Measurements from ENCODE around the gene STAT2. TPM values are rescaled to one million over a fixed set of nuclear protein-coding genes. Genes with fewer than 3 reads are reported as not detected.
"Not testable (repeated sequence)": the region's sequence is repeated elsewhere in the genome, so short reads cannot be mapped to it uniquely, and the experiment has no call there.

Gene STAT2
- total RNA-seq, 2 experiments from 2014 or later, result 263 to 275 TPM

DNA sequence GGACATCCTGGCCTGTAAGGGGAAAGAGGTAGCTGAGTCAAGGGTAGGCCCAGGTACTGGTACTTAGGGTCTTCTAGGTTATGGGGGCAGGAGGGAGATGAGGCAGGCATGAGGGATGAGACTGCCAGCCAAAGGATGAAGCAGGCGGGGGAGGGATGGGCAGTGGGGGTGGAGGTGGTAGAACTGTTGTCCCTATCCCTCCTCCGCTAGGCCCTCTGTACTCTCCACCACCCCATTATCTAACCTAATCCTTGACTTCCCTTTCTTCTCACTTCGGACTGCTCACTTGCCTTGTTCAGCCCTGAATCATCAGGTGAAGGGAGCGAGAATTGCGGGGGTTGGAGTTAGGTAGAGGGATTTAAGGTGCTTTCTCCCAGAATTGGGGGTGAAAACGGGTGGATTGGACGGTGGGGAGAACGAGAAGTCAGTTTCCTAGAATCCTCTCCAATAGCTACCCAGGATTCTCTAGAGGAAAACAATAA lies 26.7 kb downstream of the STAT2 start:
- peaks cover 26% of the 10 kb centered on the region for H3K4me1 Mint-ChIP-seq
- ATAC-seq (ENCODE audit: low read depth) (peak; percentile 2), DNase-seq (no peak)
- POLR2A ChIA-PET, result interaction anchor here (0.6 to 5.0 kb wide), 8 partner anchors 10 to 132 kb away, joined by 3 to 40 read pairs (median 4); partner anchors contain the start of genes CNPY2, CS and STAT2
- H3K36me3 Mint-ChIP-seq, result peaks cover 5% of the 10 kb centered on the region
- peak overlapping the region; percentile 92 for H3K4me3 Mint-ChIP-seq
- H3K9me3 Mint-ChIP-seq, result no peaks in the 10 kb centered on the region
- peak overlapping the region; percentile 94 for H3K27ac Mint-ChIP-seq
- no peaks in the 10 kb centered on the region for H3K27me3 Mint-ChIP-seq

DNA sequence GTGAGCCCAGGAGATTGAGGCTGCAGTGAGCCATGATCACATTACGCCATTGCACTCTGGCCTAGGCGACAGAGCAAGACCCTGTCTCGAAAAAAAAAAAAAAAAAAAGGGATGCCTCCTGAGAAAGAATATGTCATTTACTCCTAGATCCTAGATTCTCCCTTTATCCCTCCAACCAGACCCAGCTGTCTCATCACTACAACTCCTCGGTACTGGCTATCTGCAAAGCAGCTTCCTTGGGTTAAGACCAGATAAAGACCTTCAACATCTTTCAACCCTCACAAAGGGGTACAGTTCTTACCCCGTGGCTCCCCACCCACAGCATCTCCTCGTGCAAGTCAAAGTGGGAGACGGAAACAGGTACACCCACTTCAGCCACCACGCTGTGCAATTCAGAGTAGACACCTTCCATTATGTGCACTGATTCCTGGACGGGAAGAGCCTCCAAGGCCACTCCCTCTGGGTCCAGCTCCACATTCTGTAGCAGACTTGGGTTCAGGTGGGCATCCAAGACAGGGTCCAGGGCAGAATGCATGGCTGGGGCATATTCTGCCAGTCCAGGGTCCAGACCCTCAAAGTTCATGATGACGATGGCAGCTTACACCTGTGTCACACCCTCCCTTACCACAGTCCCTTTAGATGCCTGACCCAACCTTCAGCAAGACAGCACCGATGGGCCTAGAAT lies 27.3 kb downstream of the STAT2 start:
- Mint-ChIP-seq H3K9me3 (no peaks in the 10 kb centered on the region), H3K27ac (peak overlapping the region; percentile 94), H3K4me3 (peak overlapping the region; percentile 92), H3K4me1 (peaks cover 23% of the 10 kb centered on the region), H3K36me3 (peaks cover 5% of the 10 kb centered on the region), H3K27me3 (no peaks in the 10 kb centered on the region)
- POLR2A ChIA-PET, result interaction anchor here (0.8 to 5.0 kb wide), 8 partner anchors 11 to 33 kb away, joined by 3 to 40 read pairs (median 8); partner anchors contain the start of genes CNPY2, CS and STAT2
- ATAC-seq (ENCODE audit: low read depth), result no peak
- DNase-seq, result no peak

DNA sequence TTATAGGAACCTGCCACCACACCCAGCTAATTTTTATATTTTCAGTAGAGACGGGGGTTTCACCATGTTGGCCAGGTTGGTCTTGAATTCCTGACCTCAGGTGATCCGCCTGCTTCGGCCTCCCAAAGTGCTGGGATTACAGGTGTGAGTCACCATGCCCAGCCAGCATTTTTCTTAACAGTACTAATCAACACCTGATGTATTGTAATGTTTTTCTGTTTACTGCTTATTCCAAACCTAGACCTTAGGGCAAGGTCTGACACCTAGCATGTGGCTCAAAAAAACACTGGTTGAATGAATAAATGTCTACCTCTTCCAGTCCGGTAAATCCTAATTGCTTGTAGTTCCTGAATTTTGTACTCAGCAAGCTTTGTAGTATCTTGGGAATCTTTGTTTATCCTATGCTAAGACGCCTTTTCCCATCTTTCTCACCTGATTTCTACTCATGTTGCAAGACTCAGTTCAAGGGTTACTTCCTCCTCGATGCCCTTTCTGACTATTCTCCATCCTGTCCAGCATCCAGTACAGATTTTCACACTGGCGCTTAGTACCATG lies 28.9 kb downstream of the STAT2 start:
- peaks cover 16% of the 10 kb centered on the region for H3K4me1 Mint-ChIP-seq
- POLR2A ChIA-PET, result interaction anchor here (2.1 kb wide), 1 partner anchor 29 kb away, joined by 4 read pairs; the partner anchor contains the start of gene STAT2
- H3K27ac Mint-ChIP-seq, result peak overlapping the region; percentile 17
- DNase-seq, result no peak
- no peak for ATAC-seq (ENCODE audit: low read depth)
- no peaks in the 10 kb centered on the region for H3K9me3 Mint-ChIP-seq
- no peaks in the 10 kb centered on the region for H3K27me3 Mint-ChIP-seq
- H3K4me3 Mint-ChIP-seq, result no peak overlapping the region
- H3K36me3 Mint-ChIP-seq, result peaks cover 9% of the 10 kb centered on the region

DNA sequence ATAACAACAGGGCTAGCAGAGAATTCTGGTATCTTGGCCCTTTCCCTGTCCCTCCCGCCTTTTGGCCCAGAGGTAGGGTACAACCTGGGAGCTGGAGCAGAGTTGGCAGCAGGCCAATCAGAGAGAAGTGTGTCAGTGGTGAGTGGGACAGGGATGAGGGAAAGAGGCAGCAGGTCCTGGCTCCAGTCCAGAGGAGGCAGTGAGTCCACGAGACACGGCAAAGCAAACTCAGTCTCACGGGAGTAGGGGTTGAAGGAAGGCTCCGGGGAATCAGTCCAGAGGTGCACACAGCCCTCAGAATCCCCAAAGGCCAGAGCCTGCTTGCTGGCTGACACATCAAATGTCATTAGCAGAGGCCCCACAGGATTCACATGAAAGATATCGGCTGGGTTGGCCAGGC lies 33.4 kb downstream of the STAT2 start:
- POLR2A ChIA-PET, result no interaction called here
- Mint-ChIP-seq H3K36me3 (peaks cover 17% of the 10 kb centered on the region), H3K4me3 (no peak overlapping the region), H3K4me1 (peaks cover 12% of the 10 kb centered on the region), H3K9me3 (no peaks in the 10 kb centered on the region), H3K27ac (no peak overlapping the region), H3K27me3 (no peaks in the 10 kb centered on the region)
- DNase-seq, result no peak
- ATAC-seq (ENCODE audit: low read depth), result no peak

DNA sequence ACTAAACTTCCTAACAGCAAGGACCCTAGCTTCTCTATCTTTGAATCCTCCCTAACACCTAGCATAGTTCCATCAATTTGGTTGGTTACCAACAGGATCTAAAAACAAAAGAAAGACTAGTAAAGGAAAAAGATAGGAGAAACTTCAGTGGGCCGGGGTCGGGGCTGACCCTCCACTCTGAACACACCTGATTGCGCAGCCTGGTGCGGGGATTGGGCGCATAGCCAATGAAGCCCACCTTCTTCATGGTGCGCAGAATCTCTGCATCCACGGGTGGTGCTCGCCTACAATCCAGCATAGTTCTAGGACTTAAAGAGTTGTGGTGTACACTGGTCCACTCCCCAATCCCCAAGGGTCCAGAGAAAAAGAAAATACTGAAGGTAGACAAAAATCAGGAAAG lies 33.8 kb downstream of the STAT2 start:
- Mint-ChIP-seq H3K27ac (no peak overlapping the region), H3K27me3 (no peaks in the 10 kb centered on the region), H3K4me3 (no peak overlapping the region), H3K4me1 (peaks cover 10% of the 10 kb centered on the region), H3K9me3 (no peaks in the 10 kb centered on the region), H3K36me3 (peaks cover 15% of the 10 kb centered on the region)
- DNase-seq (no peak), ATAC-seq (ENCODE audit: low read depth) (no peak)
- POLR2A ChIA-PET, result interaction anchor here (0.6 to 0.8 kb wide), 2 partner anchors 10 to 1968 kb away, joined by 3 read pairs; partner anchors contain the start of gene CNPY2

DNA sequence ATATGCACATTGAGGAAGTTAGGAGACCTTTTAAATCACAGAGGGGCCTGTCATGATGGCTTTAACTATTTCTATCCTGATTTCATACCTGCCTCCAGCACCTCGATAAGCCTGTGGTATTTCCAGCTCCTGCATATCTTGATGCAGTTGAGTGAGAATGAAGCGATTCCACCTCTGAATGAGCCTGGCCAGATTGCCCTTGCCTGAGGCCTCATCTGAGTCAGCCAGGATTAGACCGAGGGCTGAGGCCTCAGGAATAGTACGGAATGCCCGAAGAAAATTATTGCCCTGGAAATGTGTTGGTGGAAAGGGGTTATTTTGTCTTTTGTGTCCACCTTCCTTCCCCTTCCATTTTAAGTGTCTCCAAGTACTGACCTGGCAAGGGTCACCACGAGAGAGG lies 35.7 kb downstream of the STAT2 start:
- H3K4me3 Mint-ChIP-seq, result no peak overlapping the region
- H3K4me1 Mint-ChIP-seq, result peaks cover 10% of the 10 kb centered on the region
- H3K27me3 Mint-ChIP-seq, result no peaks in the 10 kb centered on the region
- no peaks in the 10 kb centered on the region for H3K9me3 Mint-ChIP-seq
- peaks cover 21% of the 10 kb centered on the region for H3K36me3 Mint-ChIP-seq
- no peak overlapping the region for H3K27ac Mint-ChIP-seq
- POLR2A ChIA-PET, result interaction anchor here (0.9 to 1.3 kb wide), 2 partner anchors 15 to 36 kb away, joined by 3 read pairs; partner anchors contain the start of genes IL23A and STAT2
- DNase-seq, result no peak
- ATAC-seq (ENCODE audit: low read depth), result no peak

DNA sequence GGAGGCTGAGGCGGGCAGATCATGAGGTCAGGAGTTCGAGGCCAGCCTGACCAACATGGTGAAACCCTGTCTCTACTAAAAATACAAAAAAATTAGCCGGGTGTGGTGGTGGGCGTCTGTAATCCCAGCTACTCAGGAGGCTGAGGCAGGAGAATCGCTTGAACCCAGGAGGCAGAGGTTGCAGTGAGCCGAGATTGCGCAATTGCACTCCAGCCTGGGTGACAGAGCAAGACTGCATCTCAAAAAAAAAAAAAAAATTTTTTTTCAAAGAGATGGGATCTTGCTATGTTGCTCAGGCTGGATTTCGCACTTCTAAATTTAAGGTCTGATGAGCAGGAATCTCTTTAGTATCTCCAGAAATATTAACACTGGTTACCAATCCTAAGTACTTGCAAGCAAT lies 38.3 kb downstream of the STAT2 start:
- H3K36me3 Mint-ChIP-seq, result peaks cover 20% of the 10 kb centered on the region
- POLR2A ChIA-PET, result interaction anchor here (0.7 to 1.5 kb wide), 4 partner anchors 11 to 317 kb away, joined by 3 to 4 read pairs (median 4); partner anchors contain the start of gene COQ10A
- not testable (repeated sequence) for DNase-seq; H3K9me3 Mint-ChIP-seq; ATAC-seq (ENCODE audit: low read depth); H3K27ac Mint-ChIP-seq; H3K4me3 Mint-ChIP-seq; H3K27me3 Mint-ChIP-seq; H3K4me1 Mint-ChIP-seq

DNA sequence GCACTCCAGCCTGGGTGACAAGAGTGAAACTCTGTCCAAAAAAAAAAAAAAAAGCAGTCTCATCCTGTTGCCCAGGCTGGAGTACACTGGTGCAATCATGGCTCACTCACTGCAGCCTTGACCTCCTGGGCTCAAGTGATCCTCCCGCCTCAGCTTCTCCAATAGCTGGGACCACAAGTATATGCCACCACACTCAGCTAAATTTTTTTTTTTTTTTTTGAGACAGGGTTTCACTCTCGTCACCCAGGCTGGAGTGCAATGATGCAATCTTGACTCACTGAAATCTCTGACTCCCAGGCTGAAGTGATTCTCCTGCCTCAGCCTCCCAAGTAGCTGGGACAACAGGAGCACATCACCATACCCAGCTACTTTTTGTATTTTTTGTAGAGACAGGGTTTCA lies 38.9 kb downstream of the STAT2 start:
- peaks cover 20% of the 10 kb centered on the region for H3K36me3 Mint-ChIP-seq
- H3K9me3 Mint-ChIP-seq, result no peaks in the 10 kb centered on the region
- ATAC-seq (ENCODE audit: low read depth) (no peak), DNase-seq (no peak)
- H3K27ac Mint-ChIP-seq, result no peak overlapping the region
- H3K4me3 Mint-ChIP-seq, result no peak overlapping the region
- POLR2A ChIA-PET, result interaction anchor here (0.7 to 1.5 kb wide), 7 partner anchors 12 to 317 kb away, joined by 3 to 6 read pairs (median 4); partner anchors contain the start of genes COQ10A and STAT2
- peaks cover 9% of the 10 kb centered on the region for H3K4me1 Mint-ChIP-seq
- no peaks in the 10 kb centered on the region for H3K27me3 Mint-ChIP-seq

DNA sequence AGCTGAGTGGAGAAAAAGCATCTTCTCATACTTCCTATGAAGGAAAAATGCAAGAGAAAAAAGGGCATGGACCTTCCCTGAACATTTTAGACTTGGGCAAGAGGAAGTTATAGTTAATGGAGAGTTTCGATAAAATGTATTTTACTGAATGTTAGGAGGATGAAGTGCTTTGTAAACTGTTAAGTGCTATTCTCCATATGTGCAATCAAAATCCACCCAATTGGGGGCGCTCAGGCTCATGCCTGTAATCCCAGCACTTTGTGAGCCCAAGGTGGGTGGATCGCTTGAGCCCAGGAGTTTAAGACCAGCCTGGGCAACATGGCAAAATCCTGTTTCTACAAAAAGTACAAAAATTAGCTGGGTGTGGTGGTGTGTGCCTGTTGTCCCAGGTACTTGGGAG lies 42.2 kb downstream of the STAT2 start:
- peaks cover 13% of the 10 kb centered on the region for H3K36me3 Mint-ChIP-seq
- ATAC-seq (ENCODE audit: low read depth) (no peak), DNase-seq (no peak)
- H3K4me3 Mint-ChIP-seq, result no peak overlapping the region
- POLR2A ChIA-PET, result interaction anchor here (4.0 kb wide), 1 partner anchor 42 kb away, joined by 52 read pairs; the partner anchor contains the start of gene STAT2
- H3K27ac Mint-ChIP-seq, result no peak overlapping the region
- H3K27me3 Mint-ChIP-seq, result no peaks in the 10 kb centered on the region
- peaks cover 9% of the 10 kb centered on the region for H3K4me1 Mint-ChIP-seq
- H3K9me3 Mint-ChIP-seq, result no peaks in the 10 kb centered on the region

DNA sequence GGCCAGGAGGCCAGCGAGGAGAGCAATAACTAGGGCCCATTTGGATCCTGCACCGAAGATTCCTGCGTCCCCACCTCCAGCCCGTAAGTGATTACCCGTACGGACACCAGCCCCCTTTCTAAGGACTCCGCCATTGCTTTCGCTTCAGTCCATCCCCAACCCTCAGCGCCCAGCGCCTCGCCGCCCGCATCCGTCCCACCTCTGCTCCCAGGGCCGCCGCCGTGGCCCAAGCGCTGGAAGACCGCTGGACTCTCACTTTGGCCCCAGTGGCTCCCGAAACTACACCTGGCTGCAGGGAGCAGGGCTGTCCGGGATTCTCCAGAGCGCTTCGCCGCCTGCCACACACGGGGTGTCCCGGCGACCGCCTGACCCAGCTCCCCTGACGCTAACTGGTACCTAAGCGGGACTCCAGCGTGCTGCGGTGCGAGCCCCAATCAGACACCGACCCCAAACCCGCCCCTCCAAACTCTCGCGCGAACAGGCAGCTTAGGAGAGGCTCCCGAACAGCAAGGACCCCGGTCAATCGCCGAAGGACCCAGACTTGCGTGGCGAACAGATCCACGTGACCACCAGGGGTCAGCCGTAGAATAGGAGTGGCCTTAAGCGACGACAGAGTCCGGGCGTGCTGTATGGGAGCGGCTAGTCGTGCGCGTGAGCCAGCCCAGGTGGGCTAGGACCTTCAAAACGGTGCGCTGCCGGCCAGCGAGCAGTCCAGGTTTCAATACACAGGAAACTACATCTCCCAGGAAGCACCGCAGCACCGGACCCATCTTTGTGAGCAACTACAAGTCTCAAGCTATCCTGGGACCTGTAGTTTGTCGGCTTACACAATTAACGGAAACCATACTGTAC lies 44.1 kb downstream of the STAT2 start, which contains the start of gene CNPY2:
Gene CNPY2 (minus strand): TSS at position 367 of the 852 bp plus-strand sequence. CDS start 771 bp downstream, outside the sequence.
- Mint-ChIP-seq H3K27ac (peak within 1 kb of the TSS; percentile 97), H3K4me1 (peaks cover 9% of the 10 kb centered on the region), H3K4me3 (peak within 1 kb of the TSS; percentile 97), H3K9me3 (no peaks in the 10 kb centered on the region), H3K36me3 (peaks cover 13% of the 10 kb centered on the region), H3K27me3 (no peaks in the 10 kb centered on the region)
- peak; percentile 91 for DNase-seq
- POLR2A ChIA-PET, result interaction anchor here (0.6 to 4.0 kb wide), 29 partner anchors 10 to 1429 kb away, joined by 3 to 52 read pairs (median 3); partner anchors contain the start of genes IL23A, MYL6, PAN2 and RNF41
- ATAC-seq (ENCODE audit: low read depth), result peak; percentile 93

DNA sequence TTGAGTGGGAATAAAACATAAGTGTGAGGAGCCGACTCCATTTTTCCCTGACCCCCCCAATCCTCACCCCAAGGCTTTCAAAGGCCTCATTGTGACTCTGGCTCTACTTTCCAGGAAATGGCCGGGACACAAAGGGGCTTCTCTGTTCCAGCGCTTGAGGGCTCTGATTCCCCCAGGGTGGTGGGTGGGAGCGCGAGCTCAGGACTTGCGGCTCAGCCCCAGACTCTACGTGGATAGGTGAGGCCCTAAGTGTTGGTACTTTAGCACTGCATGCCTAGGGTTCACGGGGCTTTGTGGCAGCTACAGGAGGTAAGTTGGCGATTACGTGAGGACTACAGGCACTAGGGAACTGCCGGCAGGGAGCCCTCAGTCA lies 44.7 kb downstream of the STAT2 start:
- H3K27ac Mint-ChIP-seq, result peak overlapping the region; percentile 97
- peak overlapping the region; percentile 97 for H3K4me3 Mint-ChIP-seq
- peaks cover 9% of the 10 kb centered on the region for H3K4me1 Mint-ChIP-seq
- no peak for ATAC-seq (ENCODE audit: low read depth)
- peaks cover 13% of the 10 kb centered on the region for H3K36me3 Mint-ChIP-seq
- POLR2A ChIA-PET, result interaction anchor here (0.6 to 4.0 kb wide), 18 partner anchors 10 to 198 kb away, joined by 3 to 52 read pairs (median 4); partner anchors contain the start of genes IL23A, MYL6, PAN2 and SMARCC2
- no peaks in the 10 kb centered on the region for H3K27me3 Mint-ChIP-seq
- no peaks in the 10 kb centered on the region for H3K9me3 Mint-ChIP-seq
- DNase-seq, result no peak

DNA sequence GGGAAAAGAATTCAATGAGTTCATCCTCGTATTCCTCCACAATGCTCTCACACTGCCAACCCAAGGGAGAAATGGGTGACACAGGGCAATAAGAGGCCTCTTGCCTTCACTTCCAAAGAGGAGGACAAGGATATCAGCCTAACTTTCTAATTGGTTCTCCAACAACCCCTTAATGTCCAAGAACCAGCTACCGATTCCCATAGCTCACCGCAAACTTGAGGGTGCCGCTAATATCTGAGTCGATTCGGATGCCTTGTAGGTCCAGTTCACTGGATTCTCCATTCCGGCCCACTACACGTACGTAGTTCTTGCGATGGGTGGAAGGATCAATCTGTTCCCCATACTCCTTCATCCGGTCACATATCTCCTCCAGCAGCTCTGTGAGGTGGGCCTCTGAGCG lies 48.9 kb downstream of the STAT2 start:
- POLR2A ChIA-PET, result interaction anchor here (0.6 to 1.7 kb wide), 3 partner anchors 9 to 49 kb away, joined by 3 to 8 read pairs (median 5); partner anchors contain the start of gene STAT2
- Mint-ChIP-seq H3K27ac (peak overlapping the region; percentile 39), H3K4me3 (no peak overlapping the region), H3K9me3 (no peaks in the 10 kb centered on the region), H3K27me3 (no peaks in the 10 kb centered on the region), H3K36me3 (peaks cover 8% of the 10 kb centered on the region), H3K4me1 (peaks cover 7% of the 10 kb centered on the region)
- no peak for DNase-seq
- no peak for ATAC-seq (ENCODE audit: low read depth)
